RPMI7951 (cell line): Measurements from ENCODE around the gene ADGRL2. TPM values are rescaled to one million over a fixed set of nuclear protein-coding genes. Genes with fewer than 3 reads are reported as not detected.
"Not testable (repeated sequence)": the region's sequence is repeated elsewhere in the genome, so short reads cannot be mapped to it uniquely, and the experiment has no call there.

Experiments used
- DNase-seq: peaks from one replicate; pipeline ENCODE4 v3.0.0-alpha.2; 2012; ENCODE audit warnings: low read depth
- total RNA-seq: library from RNA; depleted of rRNA; stranded (reverse); fragments of >200 nt; shearing (Covaris generic); gene quantifications from 2 replicates; pipeline ENCODE4 v1.2.3, GENCODE V29; 2014

The ADGRL2 gene
- total RNA-seq, 1 experiment from 2014 or later, result not detected

GRCh38 chr1:81847063-81847462 lies 46.3 kb downstream of the ADGRL2 start:
- DNase-seq, result no peak

DNA sequence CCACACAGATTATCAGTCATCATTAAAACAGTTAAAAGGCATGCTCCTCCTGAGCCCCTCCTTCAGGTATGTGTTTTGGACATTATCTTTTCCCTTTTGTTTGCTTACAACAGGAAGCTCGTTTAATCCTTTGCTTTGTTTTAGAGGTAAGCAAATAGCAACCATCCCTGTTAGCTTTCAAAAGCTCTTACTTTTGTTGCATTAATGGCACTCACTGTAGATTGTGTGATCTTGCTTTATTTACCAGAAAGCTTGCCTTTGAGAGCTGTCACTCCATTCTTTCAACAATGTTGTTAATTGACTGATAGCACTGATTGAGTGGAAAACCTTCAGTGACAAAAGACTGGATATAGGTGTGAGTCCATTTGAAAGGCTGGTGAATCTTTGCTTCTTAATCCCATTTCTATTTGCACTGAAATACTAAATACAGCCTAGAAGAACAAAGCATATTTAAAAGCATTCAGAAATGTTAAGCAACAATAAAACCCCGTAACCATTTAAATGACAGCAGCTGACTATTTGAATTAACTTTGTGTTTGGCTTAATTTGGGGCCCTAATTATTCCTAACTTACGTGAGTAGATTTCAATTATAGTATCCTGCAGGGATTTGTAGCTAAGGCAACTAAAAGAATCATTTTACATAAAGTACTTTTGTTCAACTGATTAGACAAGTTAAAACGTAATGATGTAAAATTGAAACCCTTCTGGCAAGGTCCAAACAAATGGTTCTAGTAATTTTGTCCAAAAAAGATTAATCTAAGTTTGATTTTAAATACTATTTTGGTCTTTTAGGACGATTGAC lies 48.3 kb downstream of the ADGRL2 start:
- DNase-seq, result no peak

- DNase-seq, result no peak
Measured at GRCh38 chr1:81850031-81850430, 49.3 kb downstream of the ADGRL2 start.

GRCh38 chr1:81850495-81850894 lies 49.8 kb downstream of the ADGRL2 start:
- DNase-seq, result no peak

GRCh38 chr1:81851217-81851616 lies 50.5 kb downstream of the ADGRL2 start:
- no peak for DNase-seq

DNA sequence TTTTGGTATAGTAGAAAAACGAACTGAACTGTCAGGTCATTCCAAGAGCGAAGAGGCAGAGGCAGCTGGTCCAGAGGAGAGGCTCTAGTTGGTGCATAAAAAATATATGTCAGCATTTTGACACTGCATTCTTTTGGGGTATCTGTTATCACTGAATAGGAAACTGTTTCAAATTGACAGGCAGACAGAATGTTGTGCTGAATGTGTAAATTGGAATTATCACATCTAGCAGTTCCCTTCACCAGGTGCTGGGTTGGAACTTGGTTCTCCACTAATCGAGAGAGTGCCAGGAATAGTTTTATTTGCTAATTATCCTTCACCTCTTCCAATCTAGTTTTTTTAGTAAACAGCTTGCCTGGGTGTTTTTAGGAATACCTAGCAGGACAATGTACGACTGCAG lies 52.2 kb downstream of the ADGRL2 start:
- no peak for DNase-seq

GRCh38 chr1:81867235-81867634 lies 66.5 kb downstream of the ADGRL2 start:
- no peak for DNase-seq

- DNase-seq, result no peak
Measured at GRCh38 chr1:81869307-81869706, 68.6 kb downstream of the ADGRL2 start.

DNA sequence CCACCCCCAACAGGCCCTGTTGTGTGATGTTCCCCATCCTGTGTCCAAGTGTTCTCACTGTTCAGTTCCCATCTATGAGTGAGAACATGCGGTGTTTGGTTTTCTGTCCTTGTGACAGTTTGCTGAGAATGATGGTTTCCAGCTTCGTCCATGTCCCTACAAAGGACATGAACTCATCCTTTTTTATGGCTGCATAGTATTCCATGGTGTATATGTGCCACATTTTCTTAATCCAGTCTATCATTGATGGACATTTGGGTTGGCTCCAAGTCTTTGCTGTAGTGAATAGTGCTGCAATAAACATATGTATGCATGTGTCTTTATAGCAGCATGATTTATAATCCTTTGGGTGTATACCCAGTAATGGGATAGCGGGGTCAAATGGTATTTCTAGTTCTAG lies 70.4 kb downstream of the ADGRL2 start:
- DNase-seq, result not testable (repeated sequence)

DNA sequence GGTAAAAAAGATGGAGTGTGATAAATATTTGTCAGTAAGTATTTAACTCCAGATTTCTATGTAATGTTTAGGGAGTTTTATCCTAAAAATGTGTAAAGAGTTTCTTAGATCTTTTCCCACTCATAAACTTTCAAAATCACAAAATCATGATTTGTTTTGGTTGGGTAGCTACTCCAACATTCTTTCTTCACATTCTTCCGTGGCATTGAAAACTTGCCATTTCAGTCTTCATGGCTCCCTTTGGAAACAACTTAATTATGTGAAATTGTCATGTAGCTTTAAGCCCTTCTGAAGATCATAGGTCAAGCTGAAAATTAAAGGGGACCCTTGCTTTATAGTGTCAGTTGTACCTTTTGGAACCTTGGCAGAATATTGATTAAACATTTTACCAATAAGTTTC lies 73.2 kb downstream of the ADGRL2 start:
- DNase-seq, result no peak

DNA sequence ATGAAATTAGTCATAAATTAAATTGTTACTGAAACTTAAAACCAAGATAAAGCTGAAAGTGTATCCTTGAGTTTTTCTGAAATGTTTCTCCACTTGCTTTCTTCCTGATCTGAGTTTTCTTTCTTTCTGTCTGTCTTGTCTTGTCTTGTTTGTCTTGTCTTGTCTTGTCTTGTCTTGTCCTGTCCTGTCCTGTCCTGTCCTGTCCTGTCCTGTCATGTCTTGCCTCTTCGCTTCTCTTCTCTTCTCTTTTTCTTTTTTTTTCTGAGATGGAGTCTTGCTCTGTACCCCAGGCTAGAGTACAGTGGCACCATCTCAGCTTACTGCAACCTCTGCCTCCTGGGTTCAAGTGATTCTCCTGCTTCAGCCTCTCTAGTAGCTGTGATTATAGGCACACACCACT lies 73.7 kb downstream of the ADGRL2 start:
- DNase-seq, result no peak

DNA sequence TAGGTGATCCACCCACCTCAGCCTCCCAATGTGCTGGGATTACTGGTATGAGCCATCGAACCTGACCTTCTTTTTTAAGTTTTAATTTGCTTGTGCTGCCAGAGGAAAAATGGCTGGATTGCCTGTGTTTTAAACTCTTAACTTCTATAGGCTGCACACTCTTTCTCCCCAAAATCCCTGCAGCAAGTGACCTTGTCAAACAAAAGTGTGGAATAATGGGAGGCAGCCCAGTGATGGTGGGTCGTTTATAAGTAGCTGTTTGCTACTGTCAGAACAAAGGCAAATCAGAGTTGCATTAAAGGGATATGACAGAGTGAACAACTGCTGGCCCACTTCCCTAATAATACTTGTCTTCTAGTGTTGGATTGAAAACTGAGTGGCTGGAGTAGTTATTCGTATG lies 74.2 kb downstream of the ADGRL2 start:
- DNase-seq, result no peak

DNA sequence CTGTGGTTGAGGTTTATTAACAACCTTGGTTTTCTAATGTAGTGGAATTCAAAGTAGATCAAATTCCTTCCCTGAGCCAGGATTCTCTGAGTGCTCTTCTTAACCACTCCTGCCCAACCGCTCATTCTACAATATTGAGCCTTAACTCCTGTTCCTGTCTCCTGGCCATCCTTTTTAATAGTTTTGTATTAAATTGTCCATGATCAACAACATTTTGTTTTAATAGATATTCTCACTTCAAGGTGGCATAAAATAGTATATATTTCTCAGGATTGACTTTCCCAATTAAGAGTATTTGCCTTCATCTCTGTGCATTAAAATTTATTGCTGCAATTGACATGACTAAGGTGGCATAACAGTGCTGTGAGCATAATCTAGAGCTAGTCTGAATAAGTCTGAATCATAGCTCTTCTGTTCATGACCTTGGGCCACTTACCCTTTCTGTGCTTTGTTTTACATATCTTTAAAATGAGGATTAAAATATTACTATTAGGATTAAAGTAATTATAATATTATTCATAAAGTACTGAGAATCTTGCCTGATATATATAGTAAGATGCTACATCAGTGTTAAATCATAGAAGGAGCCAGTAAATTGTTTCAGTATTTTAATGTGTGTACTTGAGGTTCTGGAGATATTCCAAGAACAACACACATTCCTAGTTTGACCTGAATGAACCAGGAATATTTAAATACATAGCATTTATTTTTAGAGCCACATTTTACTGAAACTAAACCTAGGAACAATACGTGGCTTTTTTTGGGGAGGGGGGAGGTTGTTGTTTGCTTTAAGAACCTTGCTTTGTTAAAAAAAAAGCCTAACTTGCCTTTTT lies 76.4 kb downstream of the ADGRL2 start:
- no peak for DNase-seq

- DNase-seq, result no peak
Measured at GRCh38 chr1:81877940-81878339, 77.2 kb downstream of the ADGRL2 start.

- no peak for DNase-seq
Measured at GRCh38 chr1:81878538-81878937, 77.8 kb downstream of the ADGRL2 start.

- no peak for DNase-seq
Measured at GRCh38 chr1:81880781-81881180, 80.0 kb downstream of the ADGRL2 start.

DNA sequence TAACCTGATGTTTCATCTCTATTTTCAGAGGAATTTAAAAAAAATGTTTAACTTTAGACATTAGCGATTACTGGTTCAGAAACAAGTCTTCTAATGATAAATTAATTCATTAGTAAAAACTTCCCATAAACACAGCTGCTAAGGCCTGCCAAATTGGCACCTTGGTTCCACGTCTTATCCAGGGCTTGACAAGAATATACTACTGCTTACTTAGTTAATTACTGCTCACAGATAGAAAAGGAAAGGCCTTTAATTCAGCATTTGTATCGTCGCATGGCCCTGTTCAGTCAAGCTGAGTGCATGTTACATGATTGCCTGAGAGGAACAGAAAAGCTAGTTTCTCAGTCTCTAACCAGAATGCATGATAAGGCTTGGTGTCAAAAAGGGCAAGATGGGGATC lies 84.6 kb downstream of the ADGRL2 start:
- DNase-seq, result no peak

DNA sequence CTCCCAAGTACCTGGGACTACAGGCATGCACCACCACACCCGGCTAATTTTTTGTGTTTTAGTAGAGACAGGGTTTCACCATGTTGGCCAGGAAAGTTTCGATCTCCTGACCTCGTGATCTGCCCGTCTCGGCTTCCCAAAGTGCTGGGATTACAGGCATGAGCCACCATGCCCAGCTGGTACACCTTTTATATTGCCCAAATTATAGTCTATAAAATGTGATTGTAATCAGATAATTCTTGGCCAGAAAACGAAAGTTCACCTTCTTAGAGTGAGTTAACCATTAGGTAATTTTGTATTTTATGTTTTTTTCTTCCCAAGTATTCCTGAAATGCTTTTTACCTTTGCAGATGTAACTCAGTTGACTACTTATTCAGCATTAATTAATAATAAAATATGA lies 85.6 kb downstream of the ADGRL2 start:
- not testable (repeated sequence) for DNase-seq

- DNase-seq, result no peak
Measured at GRCh38 chr1:81887421-81888144, 86.8 kb downstream of the ADGRL2 start.

- DNase-seq, result no peak
Measured at GRCh38 chr1:81889166-81889565, 88.4 kb downstream of the ADGRL2 start.

GRCh38 chr1:81894867-81895266 lies 94.1 kb downstream of the ADGRL2 start:
- no peak for DNase-seq

GRCh38 chr1:81899214-81899821 lies 98.6 kb downstream of the ADGRL2 start:
- no peak for DNase-seq
